Measurements from ENCODE around the gene AP5B1.

Gene AP5B1, protein sequence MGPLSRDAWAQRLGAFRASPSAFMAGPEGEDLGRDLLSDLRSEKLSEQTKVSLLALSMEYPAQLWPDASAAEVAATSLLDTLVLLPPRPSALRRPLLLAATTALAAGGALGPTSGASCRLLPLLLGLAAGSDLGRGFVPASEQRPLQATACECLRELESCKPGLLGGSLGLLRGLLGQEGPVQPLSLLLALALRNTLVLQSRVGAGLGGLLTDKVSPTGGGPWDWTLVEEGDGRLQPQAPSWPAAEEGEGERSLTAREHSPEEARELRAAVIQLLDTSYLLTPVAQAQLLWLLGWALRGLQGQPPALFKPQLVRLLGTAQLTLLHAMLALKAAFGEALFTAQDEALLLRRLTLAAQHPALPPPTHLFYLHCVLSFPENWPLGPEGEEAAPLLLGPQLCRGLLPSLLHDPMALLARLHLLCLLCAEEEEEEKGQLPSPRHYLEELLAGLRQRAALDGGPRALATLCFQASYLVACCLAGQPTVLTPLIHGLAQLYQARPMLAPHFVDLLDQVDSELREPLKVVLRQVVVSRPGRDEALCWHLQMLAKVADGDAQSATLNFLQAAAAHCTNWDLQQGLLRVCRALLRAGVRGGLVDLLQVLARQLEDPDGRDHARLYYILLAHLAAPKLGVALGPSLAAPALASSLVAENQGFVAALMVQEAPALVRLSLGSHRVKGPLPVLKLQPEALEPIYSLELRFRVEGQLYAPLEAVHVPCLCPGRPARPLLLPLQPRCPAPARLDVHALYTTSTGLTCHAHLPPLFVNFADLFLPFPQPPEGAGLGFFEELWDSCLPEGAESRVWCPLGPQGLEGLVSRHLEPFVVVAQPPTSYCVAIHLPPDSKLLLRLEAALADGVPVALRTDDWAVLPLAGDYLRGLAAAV

DNA sequence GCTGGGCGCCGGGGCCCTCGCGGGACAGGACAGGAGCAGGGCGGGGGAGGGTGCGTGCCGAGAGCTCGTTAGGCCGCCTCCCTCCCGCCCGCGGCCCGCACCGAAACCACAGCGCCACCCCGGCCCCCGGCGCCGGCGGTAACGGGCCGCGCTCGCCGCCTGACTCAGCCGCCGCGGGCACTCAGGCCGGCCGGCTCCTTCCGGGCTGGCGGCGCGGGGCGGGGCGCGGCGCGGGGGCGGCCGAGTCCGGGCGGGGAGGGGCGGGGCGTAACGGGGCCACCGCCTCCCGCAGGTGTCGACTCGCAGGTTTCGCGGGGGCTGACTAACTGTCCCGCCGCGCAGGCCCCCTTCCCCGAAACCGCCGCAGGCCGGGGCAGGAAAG, at the start of gene AP5B1:
TSS of gene AP5B1 (minus strand) at position 207 of the 382 bp plus-strand sequence. CDS start 385 bp downstream, outside the sequence.
- peak; percentile 48 for DNase-seq (ENCODE audit: low spot score)

DNA sequence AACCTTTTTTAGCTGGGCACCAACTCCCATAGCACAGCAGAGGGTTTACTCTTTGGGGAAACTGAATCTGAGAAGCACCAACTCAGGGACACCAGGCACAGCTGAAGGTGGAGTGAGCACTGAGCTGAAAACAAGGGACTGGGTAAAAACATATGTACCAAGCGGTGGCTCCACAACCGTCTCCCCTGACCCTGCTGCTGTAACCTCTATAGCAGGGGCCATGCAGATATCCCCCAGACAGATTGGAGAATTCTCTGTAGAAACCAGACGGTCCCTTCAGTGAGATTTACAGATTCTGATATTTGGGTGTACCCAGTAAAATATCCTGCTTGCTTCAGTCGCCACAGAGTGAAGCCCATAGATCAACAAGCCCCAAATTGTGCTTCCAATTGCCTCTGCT, 48.7 kb upstream of the AP5B1 start:
- DNase-seq (ENCODE audit: low spot score), result no peak

GRCh38 chr11:65826984-65827735, 46.4 kb upstream of the AP5B1 start:
- DNase-seq (ENCODE audit: low spot score), result no peak

DNA sequence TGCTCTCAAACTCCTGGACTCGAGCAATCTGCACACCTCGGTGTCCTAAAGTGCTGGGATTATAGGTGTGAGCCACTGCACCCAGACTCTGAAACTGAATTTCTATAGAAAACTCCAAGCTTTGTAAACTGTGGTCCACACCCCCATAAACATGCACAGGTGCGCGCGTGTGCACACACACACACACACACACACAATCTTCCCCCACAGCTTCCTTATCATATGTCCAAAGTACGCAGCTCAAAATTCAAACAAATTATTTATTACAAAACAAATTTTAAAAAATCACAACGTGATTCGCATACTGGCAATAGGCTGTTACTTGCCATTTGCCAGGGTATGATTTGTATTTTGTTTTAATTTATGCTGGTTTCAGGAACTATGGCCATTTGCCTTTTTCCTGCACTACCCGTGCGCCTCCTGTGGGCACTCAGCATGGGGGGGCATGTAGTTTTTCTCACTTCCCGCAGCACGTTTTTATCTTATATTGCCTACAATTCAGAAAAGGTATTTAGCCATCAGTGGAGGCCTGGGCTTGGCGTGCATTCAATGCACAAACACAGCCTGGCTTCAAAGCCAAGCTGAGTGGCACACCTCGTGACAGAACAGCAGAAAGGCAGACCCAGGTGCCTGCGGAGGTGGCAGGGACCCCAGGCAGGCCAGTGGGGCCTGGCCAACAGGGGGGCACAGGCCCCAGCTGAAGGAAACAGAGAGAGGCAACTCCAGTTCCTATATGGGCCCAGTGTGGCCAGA, 42.2 kb upstream of the AP5B1 start:
- no peak for DNase-seq (ENCODE audit: low spot score)

- no peak for DNase-seq (ENCODE audit: low spot score)
Measured at GRCh38 chr11:65821107-65821506, 40.3 kb upstream of the AP5B1 start.

- DNase-seq (ENCODE audit: low spot score), result peak; percentile 93
Measured at GRCh38 chr11:65817835-65818680, 37.3 kb upstream of the AP5B1 start.

DNA sequence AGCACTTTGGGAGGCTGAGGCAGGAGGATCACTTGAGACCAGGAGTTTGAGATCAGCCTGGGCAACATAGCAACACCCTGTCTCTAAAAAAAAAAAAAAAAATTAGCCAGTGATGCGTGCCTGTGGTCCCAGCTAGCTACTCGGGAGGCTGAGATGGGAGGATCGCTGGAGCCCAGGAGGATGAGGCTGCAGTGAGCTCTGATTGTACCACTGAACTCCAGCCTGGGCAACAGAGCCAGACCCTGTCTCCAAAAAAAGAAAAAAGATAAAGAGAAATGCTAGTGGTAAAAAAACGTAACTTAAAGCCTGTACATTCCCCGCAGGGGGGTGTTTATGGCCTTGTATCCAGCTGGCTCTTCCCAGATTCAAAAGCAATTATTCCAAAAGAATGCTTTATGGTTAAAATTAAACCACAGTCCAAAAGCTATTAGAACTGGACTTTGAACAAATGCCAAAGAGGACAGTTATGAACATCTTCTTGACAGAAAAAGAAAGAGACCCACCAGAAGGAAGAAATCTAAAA, 36.6 kb upstream of the AP5B1 start:
- no peak for DNase-seq (ENCODE audit: low spot score)

- DNase-seq (ENCODE audit: low spot score), result no peak
Measured at GRCh38 chr11:65816696-65817095, 35.9 kb upstream of the AP5B1 start.

DNA sequence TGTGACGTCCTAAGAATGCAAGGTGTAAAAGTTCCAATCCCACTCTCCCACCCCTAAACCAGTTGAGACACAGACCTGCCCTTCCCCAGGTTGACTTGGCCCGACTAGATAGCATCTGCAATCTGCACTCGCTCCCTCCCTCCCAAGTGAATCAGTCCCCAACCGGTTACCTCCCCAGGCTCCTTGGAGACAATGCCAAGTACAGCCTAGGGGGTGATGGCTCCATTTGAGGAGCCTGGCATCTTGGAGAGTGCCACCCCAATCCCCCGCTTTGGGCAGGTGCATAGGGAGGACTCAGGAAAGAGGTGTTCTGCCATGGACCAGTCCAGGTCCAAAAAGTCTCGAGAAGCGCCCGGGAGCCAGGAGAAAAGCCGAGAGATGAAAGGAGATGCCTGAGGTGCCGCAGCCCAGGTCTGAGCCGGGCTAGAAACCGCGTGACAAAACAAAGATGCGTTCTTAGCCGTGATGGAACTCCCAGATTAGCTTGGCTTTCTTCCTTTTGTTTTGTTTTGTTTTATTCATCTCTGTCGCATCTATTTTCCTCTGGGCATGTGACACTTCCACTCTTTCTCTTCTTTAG, 34.3 kb upstream of the AP5B1 start:
- no peak for DNase-seq (ENCODE audit: low spot score)

GRCh38 chr11:65814131-65814985, 33.6 kb upstream of the AP5B1 start:
- DNase-seq (ENCODE audit: low spot score), result peak; percentile 45

DNA sequence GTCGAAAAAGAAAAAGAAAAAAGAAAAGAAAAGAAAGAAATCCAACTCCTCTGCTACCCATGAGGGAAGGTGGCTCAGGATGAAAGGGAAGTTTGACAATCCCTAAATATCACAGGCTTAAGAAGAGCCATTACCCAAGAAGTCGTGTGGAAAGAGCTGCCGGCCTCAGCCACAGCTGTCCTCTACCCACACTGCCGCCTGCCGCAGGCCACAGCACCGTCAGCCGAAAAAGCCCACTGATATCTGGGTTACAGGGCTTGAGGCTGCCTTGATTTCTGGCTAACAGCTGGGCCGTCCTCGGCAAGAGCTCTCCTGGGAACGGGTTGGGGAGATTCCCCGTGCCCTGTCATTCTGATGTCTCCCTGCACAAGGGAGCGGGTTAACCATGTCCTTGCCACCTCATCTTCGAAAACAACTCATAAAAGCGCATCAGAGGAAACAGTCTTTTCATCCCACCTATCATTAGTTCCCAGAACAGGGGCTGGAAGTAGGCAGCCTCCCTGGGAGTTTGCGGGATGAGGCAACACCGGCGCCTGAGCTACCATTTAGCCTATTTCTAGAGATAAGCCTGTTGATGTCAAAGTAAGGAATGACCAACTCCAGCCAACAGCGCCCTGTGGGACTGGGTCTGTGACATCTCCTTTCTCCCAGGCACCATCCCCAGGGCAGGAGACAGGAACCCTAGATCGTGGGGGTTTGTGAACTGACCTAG, 31.1 kb upstream of the AP5B1 start:
- no peak for DNase-seq (ENCODE audit: low spot score)

DNA sequence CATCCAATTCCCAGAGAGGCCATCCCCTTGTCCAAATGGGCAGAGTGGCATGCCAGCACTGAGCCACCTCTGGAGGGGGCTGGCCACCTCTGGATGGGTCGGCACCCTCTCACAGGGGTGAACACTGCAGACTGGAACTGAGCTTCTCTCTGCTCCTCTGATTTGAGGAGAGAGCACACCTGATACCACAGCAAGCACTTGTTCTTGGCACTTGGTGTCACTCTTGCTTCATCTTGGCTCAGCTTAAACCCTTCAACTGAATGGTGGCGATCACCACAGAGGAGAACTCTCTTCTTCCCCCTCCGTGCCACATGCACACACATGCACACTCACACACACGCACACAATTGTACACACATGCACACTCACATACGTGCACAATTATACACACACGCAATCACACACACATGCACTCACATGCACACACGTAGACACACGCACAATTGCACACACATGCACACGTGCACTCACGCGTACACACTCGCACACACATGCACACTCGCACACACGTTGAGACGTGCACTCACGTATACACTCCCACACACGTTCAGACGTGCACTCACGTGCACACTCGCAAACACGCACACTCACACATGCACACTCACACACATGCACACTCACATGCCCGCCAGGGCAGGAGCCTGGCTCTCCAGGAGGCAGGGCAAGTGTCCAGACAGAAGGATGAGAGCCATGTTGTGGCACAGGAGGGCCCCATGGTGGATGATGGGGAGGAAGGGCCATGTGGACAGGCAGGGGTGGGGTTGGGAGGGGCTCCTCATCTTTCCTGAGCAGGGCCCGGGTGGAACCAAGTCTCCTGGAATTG, 29.5 kb upstream of the AP5B1 start:
- DNase-seq (ENCODE audit: low spot score), result no peak

DNA sequence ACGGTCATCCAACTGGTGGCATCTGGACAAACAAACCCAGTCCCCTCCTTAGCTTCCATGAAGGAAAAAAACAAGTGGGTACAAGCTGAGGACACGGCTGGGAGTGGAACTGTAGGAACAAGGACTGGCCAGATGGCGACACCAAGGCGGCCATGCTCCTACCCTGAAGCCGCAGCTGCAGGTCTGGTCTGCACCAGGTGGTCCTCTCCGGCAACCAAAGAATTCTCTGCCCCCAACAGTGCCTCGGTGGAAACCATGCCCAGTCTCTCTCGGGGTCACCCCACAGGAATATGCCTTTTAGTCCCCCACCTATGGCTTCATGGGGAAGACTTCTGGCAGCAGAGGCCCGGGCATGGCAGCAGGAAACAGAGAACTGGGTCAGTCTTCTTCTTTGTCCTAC, 28.7 kb upstream of the AP5B1 start:
- DNase-seq (ENCODE audit: low spot score), result no peak

DNA sequence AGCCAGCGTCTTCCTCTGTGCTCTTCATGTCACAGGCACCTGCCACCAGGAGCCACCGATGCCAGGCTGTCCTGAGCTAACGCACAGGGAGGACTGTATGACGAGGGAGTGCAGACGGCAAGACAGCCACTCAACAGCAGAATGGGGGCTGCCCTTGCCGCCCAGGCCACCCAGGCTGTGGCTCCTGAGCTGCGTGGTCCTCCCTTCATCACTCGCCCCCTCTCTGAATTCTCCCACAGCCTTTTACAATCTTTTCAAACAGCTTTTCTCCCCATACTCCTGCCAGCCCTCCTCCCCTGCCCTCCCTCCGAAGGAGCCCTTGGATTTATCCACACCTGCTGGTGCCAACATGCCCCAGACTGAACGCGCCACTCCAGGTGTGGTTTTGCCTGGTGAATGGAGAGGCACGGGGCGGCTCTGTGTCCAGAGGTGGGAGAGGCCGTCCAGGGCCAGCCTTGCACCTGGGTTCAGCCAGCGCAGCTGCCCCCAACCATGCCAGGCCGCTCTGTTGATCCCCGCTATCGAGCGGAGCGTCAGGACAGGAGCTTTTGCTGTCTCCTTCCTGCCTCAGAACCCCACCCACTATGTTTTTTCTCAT, 28.1 kb upstream of the AP5B1 start:
- no peak for DNase-seq (ENCODE audit: low spot score)

DNA sequence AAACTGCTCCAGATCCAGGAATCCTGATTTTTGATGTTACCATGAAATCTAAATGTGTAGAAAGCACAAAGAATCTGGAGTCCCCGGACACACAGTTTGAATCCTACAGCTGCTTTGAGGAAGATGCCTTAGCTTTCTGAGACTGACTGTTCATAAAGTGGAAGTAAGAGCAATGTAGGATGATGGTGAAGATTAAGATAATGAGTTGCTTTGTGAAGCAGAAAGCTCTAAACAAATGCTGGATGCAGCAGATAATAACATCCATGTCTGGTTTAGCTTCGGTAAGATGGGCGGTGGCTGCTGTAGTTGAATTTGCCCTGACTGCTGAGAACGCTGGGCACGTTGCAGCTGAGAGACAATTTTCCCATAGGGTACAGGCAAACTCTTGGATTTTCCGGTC, 26.2 kb upstream of the AP5B1 start:
- no peak for DNase-seq (ENCODE audit: low spot score)

DNA sequence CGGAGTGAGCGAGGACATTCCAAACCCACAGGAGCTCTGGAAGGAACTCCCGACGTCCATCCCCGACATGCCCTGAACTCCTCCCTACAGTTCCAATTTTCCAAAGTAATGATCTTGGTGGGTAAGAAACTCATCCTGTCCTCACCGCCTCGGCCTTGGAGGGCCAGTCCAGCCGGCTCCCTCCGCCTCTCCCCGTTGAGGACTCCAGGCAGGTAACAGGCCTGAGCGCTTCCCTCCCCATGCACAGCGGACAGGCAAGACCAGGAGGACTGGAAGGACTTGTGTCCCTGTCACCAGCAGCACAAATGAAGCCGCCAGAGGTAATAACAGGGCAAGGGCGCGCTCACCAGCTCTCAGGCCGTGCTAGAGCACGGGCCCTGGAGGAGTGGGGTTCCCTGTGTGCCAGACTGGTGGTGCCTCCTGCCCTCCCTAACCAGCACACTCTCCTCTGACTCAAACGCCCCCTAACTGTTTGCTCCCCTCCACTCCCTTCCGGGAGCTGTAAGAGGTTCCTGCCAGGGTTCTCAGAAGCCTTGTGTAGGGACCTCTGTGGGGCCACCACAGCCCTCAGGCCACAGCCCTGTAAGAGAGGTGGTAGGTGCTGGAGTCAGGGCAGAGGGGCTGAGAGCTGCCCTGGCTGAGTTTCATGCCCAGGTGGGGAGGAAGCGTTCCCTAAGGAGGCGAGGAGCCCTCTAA, 23.2 kb upstream of the AP5B1 start:
- DNase-seq (ENCODE audit: low spot score), result no peak

- DNase-seq (ENCODE audit: low spot score), result no peak
Measured at GRCh38 chr11:65802841-65803240, 22.1 kb upstream of the AP5B1 start.

Data from Ammon's horn (tissue), 1 donor.